ENCODE measurements around the gene C6orf120. TPM values are rescaled to one million over a fixed set of nuclear protein-coding genes. Genes with fewer than 3 reads are reported as not detected.

Gene C6orf120
- total and polyA plus RNA-seq, 2 donors (not counting 3 experiments of a cell fraction or from before 2014, with no cell fraction given): 13.8 to 30.1 TPM

DNA sequence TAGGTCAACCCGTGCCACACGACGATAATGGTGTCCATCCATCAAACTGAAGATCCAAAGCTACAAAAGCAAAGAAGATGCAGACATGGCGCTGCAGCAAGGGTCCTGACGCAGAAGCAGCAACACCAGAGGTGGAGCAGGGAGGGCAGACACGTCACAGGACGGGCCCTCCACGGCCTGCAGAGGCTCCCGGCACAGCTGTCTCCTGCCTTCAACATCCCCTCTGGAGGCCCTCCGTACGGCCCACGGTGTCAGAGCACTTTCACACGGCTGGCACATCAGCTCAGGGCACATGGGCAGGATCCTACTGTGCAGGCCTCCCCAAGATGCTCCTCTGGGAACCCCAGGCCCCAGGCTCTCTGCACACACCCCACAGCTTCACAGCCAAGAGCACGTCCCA is 37.7 kb upstream of the C6orf120 start:
- H2AFZ ChIP-seq (ENCODE audit: low read depth, low read length): no peak overlapping the region
- dilution Hi-C loops (cut with MboI; ENCODE audit: extremely low pct_ligation_motif_present, low sequenced_read_pairs): no loop called here
- no peak overlapping the region for H3K4me2 ChIP-seq (ENCODE audit: insufficient read depth, low read length)
- ChIA-PET CTCF (no interaction called here), POLR2A (no interaction called here)
- H3K4me1 ChIP-seq (ENCODE audit: control insufficient read depth, extremely low read depth, insufficient read depth, low read length): peaks cover 9% of the 10 kb centered on the region
- no peak overlapping the region for H3K27ac ChIP-seq (ENCODE audit: insufficient read depth, low read depth, low read length)
- H3K4me3 ChIP-seq (replicated peaks in 1 of 3; ENCODE audit: insufficient read depth in 1 of 3, low read depth in 1 of 3, low read length in 3 of 3): no peak overlapping the region
- no peak for TF ChIP-seq CTCF (IDR thresholded peaks at IDR 0.05; ENCODE audit: extremely low read depth in 1 of 2, insufficient read depth in 1 of 2, low read depth in 1 of 2, low read length in 2 of 2)
- no peak for TF ChIP-seq JUN (IDR thresholded peaks at IDR 0.05; ENCODE audit: borderline replicate concordance, insufficient read depth, insufficient read length, low read depth)
- no peak for TF ChIP-seq FOS (IDR thresholded peaks at IDR 0.05; ENCODE audit: borderline replicate concordance, insufficient read depth, low read length)
- no peak for TF ChIP-seq POLR2A (IDR thresholded peaks at IDR 0.05; ENCODE audit: low read depth, low read length)
- TF ChIP-seq GATA2 (IDR thresholded peaks at IDR 0.05; ENCODE audit: insufficient read depth, insufficient read length, low read depth, low read length): no peak
- no peak for TF ChIP-seq POLR2AphosphoS5 (IDR thresholded peaks at IDR 0.05; ENCODE audit: insufficient read depth, low read depth, low read length)
- TF ChIP-seq EZH2 (IDR thresholded peaks at IDR 0.05; ENCODE audit: borderline replicate concordance, low read depth, low read length, severe bottlenecking): no peak
- no peak for TF ChIP-seq MYC (IDR thresholded peaks at IDR 0.05; ENCODE audit: low read depth, low read length)
- TF ChIP-seq, protein P1, sequence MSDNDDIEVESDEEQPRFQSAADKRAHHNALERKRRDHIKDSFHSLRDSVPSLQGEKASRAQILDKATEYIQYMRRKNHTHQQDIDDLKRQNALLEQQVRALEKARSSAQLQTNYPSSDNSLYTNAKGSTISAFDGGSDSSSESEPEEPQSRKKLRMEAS (IDR thresholded peaks at IDR 0.05; ENCODE audit: insufficient read depth, insufficient read length): no peak
- H4K20me1 ChIP-seq (replicated peaks; ENCODE audit: control insufficient read depth, extremely low read depth, insufficient read depth, low read length): no peaks in the 10 kb centered on the region
- DNase-seq (ENCODE audit: low read depth, low spot score): no peak
- H3K27me3 ChIP-seq (ENCODE audit: control insufficient read depth in 2 of 2, insufficient read depth in 2 of 2, low read length in 2 of 2): no peaks in the 10 kb centered on the region
- H3K9ac ChIP-seq (replicated peaks; ENCODE audit: extremely low read depth, insufficient read depth, low read length): no peak overlapping the region
- H3K36me3 ChIP-seq (ENCODE audit: control insufficient read depth in 2 of 2, extremely low read depth in 1 of 2, insufficient read depth in 2 of 2, low read length in 2 of 2): peaks cover 2 to 24% of the 10 kb centered on the region in 2 experiments
- no TSS peak for BruUV-seq (replicated peaks)
- H3K9me1 ChIP-seq (replicated peaks; ENCODE audit: control insufficient read depth, extremely low read depth, insufficient read depth, low read length): no peaks in the 10 kb centered on the region
- no peaks in the 10 kb centered on the region for H3K9me3 ChIP-seq (replicated peaks; ENCODE audit: control insufficient read depth, insufficient read depth, low read length)
- H3K79me2 ChIP-seq (ENCODE audit: control insufficient read depth, insufficient read depth, low read length): no peaks in the 10 kb centered on the region
- intact Hi-C loops (cut with micrococcal nuclease): no loop called here
- no peak for FAIRE-seq
